SH-SY5Y (cell line): ENCODE measurements around the gene FOXK2.

Experiments
- GATA2 ChIP-seq: IDR thresholded peaks from 2 replicates; pipeline ENCODE4 v1.6.1; 2011; ENCODE audit warnings: mild to moderate bottlenecking, low read depth, low read length
- GATA3 ChIP-seq: IDR thresholded peaks from 2 replicates; pipeline ENCODE4 v1.6.1; 2011; ENCODE audit warnings: low read depth, mild to moderate bottlenecking, low read length, moderate library complexity

DNA sequence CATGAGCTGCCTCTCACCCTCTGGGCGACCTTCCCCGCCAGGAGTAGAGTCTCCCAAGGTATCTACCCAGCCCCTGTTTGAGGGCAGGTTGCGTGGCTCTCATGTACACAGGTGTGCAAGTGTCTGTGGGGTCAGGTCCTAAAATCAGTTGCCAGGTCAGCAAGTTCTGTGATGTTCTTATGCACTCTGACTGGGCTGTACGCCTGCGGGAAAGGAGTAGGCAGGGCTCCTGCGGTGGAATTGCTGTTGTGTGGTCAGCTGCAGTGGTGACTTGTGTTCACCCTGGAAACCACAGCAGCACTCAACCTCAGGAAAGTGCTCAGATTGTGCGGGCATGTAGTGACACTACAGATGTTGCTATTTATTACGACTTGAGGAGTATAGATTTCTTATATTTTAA lies 41.6 kb upstream of the FOXK2 start:
- no peak for TF ChIP-seq GATA2
- TF ChIP-seq GATA3: no peak
